Common myeloid progenitor, CD34-positive (primary cell): ENCODE measurements around the gene MKI67.

Experiments
- CTCF ChIA-PET: fragments of 350-600 bp; sonication (Branson Sonifier 250); formaldehyde crosslinking; loops from one replicate; lab custom pipeline; 2021; ENCODE audit warnings: antibody characterized with exemption; lab: Charles Lee
- POLR2A ChIA-PET: fragments of 350-600 bp; sonication (Branson Sonifier 250); formaldehyde crosslinking; loops from one replicate; lab custom pipeline; 2021; ENCODE audit warnings: antibody characterized with exemption; lab: Charles Lee
- DNase-seq, 3 donors: peaks; one replicate each; pipeline versions ENCODE4 v3.0.0 to v3.0.0-alpha.2; 2013
- H3K27ac ChIP-seq, 2 experiments: 1 replicate in 1 of 2; 2 replicates in 1 of 2; pipeline ENCODE4 v1.7.0; 2013; ENCODE audit warnings: inconsistent platforms in 2 of 2, low read length in 2 of 2, mild to moderate bottlenecking in 2 of 2, low read depth in 1 of 2, moderate library complexity in 1 of 2; ENCODE audit not compliant: severe bottlenecking in 2 of 2, insufficient read depth in 1 of 2, poor library complexity in 1 of 2
- H3K27me3 ChIP-seq, 5 experiments: replicated peaks in 2 of 5; 1 replicate in 3 of 5; 2 replicates in 2 of 5; pipeline versions ENCODE4 v1.6.1 to v1.7.0; 2013; ENCODE audit warnings: low read length in 4 of 5, mild to moderate bottlenecking in 2 of 5, moderate library complexity in 2 of 5, inconsistent platforms in 1 of 5; ENCODE audit not compliant: insufficient read depth in 5 of 5, control insufficient read depth in 4 of 5
- H3K36me3 ChIP-seq, 4 experiments: 1 replicate in 2 of 4; 2 replicates in 2 of 4; pipeline versions ENCODE4 v1.6.1 to v1.7.0; 2013; ENCODE audit warnings: low read length in 3 of 4, control low read depth in 1 of 4, mild to moderate bottlenecking in 1 of 4; ENCODE audit not compliant: control insufficient read depth in 4 of 4, insufficient read depth in 4 of 4
- H3K4me1 ChIP-seq, 4 experiments: 1 replicate in 3 of 4; 2 replicates in 1 of 4; pipeline versions ENCODE4 v1.6.1 to v1.7.1; 2013; ENCODE audit warnings: low read length in 3 of 4, mild to moderate bottlenecking in 3 of 4, control low read depth in 1 of 4, inconsistent platforms in 1 of 4, moderate library complexity in 1 of 4; ENCODE audit not compliant: control insufficient read depth in 4 of 4, insufficient read depth in 4 of 4; ENCODE audit errors: control extremely low read depth in 1 of 4
- H3K4me3 ChIP-seq, 7 experiments: 1 replicate in 4 of 7; 2 replicates in 3 of 7; pipeline versions ENCODE4 v1.5.1 to v1.7.0; 2013; ENCODE audit warnings: mild to moderate bottlenecking in 7 of 7, low read length in 6 of 7, moderate library complexity in 6 of 7, inconsistent platforms in 2 of 7, low read depth in 2 of 7, control low read depth in 1 of 7; ENCODE audit not compliant: insufficient read depth in 4 of 7, control insufficient read depth in 1 of 7; ENCODE audit errors: extremely low read depth in 1 of 7
- H3K9me3 ChIP-seq, 5 experiments: 1 replicate in 4 of 5; 2 replicates in 1 of 5; pipeline versions ENCODE4 v1.6.1 to v1.7.1; 2013; ENCODE audit warnings: low read length in 4 of 5, mild to moderate bottlenecking in 2 of 5, inconsistent platforms in 1 of 5, low read depth in 1 of 5, moderate library complexity in 1 of 5; ENCODE audit not compliant: control insufficient read depth in 4 of 5, insufficient read depth in 2 of 5; ENCODE audit errors: control extremely low read depth in 1 of 5
- WGBS: methylation state at CpG from one replicate; pipeline ENCODE4 v1.1.5; 2013; ENCODE audit not compliant: insufficient coverage; 5-methylcytosine and 5-hydroxymethylcytosine counted together

The MKI67 gene

DNA sequence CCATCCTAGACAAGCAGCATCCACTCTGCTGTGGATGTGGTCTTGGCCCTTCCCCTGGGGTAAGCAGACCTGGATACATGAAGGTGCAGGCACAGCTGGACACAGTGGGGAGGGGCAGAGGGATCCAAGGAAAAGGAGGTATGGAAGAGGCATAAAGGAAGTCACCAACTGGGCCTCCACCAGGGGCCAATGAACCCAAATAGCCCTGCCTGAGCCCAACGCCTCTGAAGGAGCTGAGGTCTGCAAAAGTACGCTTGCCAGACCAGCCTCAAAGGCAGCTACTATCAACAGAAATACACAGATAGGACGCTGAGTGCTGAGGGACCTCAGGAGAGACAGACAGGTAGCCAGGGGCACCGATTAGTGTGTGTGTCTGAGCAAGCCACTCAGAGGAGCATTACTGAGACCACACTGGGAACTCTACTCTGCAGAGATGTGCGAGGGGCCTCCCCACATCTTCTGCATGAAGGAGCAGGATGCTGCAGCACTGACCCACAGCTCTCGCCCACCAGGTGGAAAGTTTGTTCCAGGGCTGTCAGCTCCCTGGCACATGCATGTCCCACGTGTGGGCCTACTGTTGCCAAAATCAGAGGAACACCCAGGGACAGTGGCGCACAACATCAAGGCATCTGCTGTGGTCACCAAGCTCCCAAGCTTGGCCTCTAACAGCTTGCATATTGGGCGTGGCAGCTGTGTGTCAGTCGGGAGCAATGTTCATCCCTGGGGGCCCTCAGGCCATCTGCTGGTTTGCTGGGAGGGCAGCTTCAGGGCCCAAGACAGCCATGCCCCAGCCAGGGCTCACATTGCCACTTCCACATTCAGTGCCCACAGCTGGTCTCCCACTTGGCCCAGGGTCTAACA is 40.0 kb downstream of the MKI67 start:
- no peak for DNase-seq
- no peaks in the 10 kb centered on the region for H3K4me1 ChIP-seq
- peaks cover 4 to 22% (median 12%) of the 10 kb centered on the region in 4 experiments for H3K36me3 ChIP-seq
- H3K27me3 ChIP-seq: no peaks in the 10 kb centered on the region
- H3K4me3 ChIP-seq: no peak overlapping the region
- CTCF ChIA-PET: no interaction called here
- H3K9me3 ChIP-seq: no peaks in the 10 kb centered on the region
- WGBS: 91% methylated on average over 10 of the region's 10 CpGs
- no peak overlapping the region for H3K27ac ChIP-seq
- POLR2A ChIA-PET: no interaction called here

GRCh38 chr10:128084991-128085390 is 41.2 kb downstream of the MKI67 start:
- no peak for DNase-seq
- ChIA-PET CTCF (interaction anchor here (1.2 to 7.4 kb wide), 2 partner anchors 9 to 67 kb away, joined by 4 to 55 read pairs; no protein-coding TSS in a partner anchor), POLR2A (no interaction called here)
- Histone ChIP-seq H3K27me3 (no peaks in the 10 kb centered on the region), H3K36me3 (peaks cover 11 to 35% (median 22%) of the 10 kb centered on the region in 4 experiments), H3K4me3 (no peak overlapping the region), H3K4me1 (no peaks in the 10 kb centered on the region), H3K9me3 (no peaks in the 10 kb centered on the region), H3K27ac (no peak overlapping the region)
- 97% methylated on average over 8 of the region's 8 CpGs for WGBS

DNA sequence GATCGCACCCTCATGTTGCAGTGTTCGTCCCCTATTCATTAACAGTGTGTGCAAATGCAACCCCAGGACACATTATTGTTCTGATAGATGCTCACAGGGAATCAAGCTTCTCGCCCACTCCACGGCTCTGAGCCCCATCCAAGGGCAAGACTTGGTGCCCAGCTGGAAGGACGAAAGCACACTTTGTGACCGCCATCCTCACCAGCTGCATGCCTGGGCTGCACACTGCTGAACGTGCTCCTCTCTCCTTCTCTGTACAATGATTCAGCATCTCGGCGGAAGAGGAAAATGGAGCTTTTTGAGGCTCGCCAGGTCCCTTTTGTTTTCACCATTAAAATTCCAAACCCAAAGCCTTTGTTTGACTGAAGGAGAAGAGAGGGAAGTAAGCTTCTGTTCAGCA is 41.9 kb downstream of the MKI67 start:
- H3K27me3 ChIP-seq: no peaks in the 10 kb centered on the region
- no peak overlapping the region for H3K4me3 ChIP-seq
- POLR2A ChIA-PET: no interaction called here
- CTCF ChIA-PET: interaction anchor here (1.2 to 7.4 kb wide), 3 partner anchors 9 to 67 kb away, joined by 3 to 55 read pairs (median 4); no protein-coding TSS in a partner anchor
- H3K27ac ChIP-seq: no peak overlapping the region
- no peaks in the 10 kb centered on the region for H3K9me3 ChIP-seq
- H3K4me1 ChIP-seq: no peaks in the 10 kb centered on the region
- 95% methylated on average over 9 of the region's 10 CpGs for WGBS
- DNase-seq: no peak
- H3K36me3 ChIP-seq: peaks cover 14 to 41% (median 26%) of the 10 kb centered on the region in 4 experiments

DNA sequence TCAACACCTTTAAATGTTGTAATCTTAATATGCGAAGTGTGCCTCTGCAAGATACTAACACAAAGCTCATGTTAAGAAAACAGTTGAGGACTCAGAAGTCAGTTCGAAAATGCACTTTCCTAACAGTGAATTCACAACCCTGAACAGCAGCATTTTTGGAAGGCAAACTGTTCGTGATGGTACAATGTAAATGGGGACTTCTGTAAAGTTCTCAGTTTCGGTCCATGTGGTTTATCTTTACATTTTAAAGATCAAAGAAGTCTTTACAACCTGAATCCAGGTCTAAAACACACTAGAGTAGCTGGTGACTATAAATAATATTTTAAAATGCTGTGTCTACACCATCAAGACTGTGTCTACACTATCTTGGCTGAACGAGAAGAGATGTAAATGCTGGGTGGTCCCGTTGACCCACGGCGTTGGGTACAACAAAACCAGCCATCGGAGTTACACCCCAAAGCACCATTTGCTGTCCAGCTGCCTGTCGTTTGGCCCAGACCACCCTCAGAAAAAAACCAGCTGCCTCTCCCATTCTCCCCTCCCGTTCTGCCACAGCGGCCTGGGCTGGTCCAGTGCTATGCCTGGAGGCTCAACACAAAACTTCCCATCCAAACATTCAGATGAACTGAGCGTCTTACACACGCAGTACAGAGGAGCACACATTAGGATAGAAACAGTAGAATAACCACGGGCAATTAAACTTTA is 42.9 kb downstream of the MKI67 start:
- no peak overlapping the region for H3K4me3 ChIP-seq
- CTCF ChIA-PET: interaction anchor here (0.9 to 7.4 kb wide), 4 partner anchors 8 to 68 kb away, joined by 3 to 55 read pairs (median 4); no protein-coding TSS in a partner anchor
- H3K27me3 ChIP-seq: peaks cover 0 to 1% (median 0%) of the 10 kb centered on the region in 5 experiments
- H3K4me1 ChIP-seq: no peaks in the 10 kb centered on the region
- H3K36me3 ChIP-seq: peaks cover 14 to 50% (median 33%) of the 10 kb centered on the region in 4 experiments
- POLR2A ChIA-PET: no interaction called here
- H3K9me3 ChIP-seq: no peaks in the 10 kb centered on the region
- H3K27ac ChIP-seq: no peak overlapping the region
- 98% methylated on average over 8 of the region's 15 CpGs for WGBS
- no peak for DNase-seq

- ChIA-PET CTCF (interaction anchor here (0.9 to 7.4 kb wide), 3 partner anchors 42 to 76 kb away, joined by 3 to 55 read pairs (median 5); no protein-coding TSS in a partner anchor), POLR2A (no interaction called here)
- Histone ChIP-seq H3K9me3 (no peaks in the 10 kb centered on the region), H3K36me3 (peaks cover 19 to 66% (median 45%) of the 10 kb centered on the region in 4 experiments), H3K27me3 (peaks cover 0 to 1% (median 0%) of the 10 kb centered on the region in 5 experiments), H3K4me3 (no peak overlapping the region), H3K27ac (no peak overlapping the region), H3K4me1 (no peaks in the 10 kb centered on the region)
- no CpG with 5 or more reads among the region's 3 CpGs for WGBS
- no peak for DNase-seq
Measured at GRCh38 chr10:128081720-128082119, 44.5 kb downstream of the MKI67 start.

DNA sequence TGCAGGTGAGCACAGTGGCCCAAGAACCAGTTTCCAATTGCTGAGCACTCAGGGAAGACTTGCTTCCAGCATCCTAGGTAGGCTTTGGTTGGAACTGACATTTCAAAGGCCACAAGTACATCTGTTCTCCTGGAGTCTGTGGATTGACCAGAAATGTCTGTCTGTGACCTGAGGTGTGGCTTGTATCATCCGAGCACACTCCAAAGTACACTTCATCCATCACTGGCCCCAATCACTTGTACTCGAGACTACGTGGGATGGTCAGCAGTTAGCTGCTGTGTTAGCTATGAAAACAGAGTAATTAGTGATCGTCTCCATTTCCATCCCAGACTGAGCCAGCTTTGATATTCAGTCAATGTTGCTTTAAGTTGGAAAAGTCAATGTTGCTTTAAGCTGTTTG is 45.0 kb downstream of the MKI67 start:
- DNase-seq: no peak
- WGBS: 93% methylated on average over 3 of the region's 4 CpGs
- CTCF ChIA-PET: interaction anchor here (0.9 to 7.4 kb wide), 3 partner anchors 42 to 76 kb away, joined by 3 to 55 read pairs (median 5); no protein-coding TSS in a partner anchor
- Histone ChIP-seq H3K36me3 (peaks cover 21 to 70% (median 48%) of the 10 kb centered on the region in 4 experiments), H3K9me3 (no peaks in the 10 kb centered on the region), H3K27me3 (peaks cover 0 to 1% (median 0%) of the 10 kb centered on the region in 5 experiments), H3K27ac (no peak overlapping the region), H3K4me1 (no peaks in the 10 kb centered on the region), H3K4me3 (no peak overlapping the region)
- POLR2A ChIA-PET: no interaction called here
